Muscle layer of colon (tissue), 2 donors: Measurements from ENCODE around the gene SSH3.

Experiments
- H3K27ac ChIP-seq: one replicate; pipeline ENCODE4 v1.7.0; 2013; ENCODE audit warnings: low read depth, mild to moderate bottlenecking, low read length, moderate library complexity
- H3K27me3 ChIP-seq, 2 donors: one replicate each; pipeline ENCODE4 v1.7.0; 2013; ENCODE audit warnings: low read length in 2 of 2, mild to moderate bottlenecking in 2 of 2; ENCODE audit not compliant: insufficient read depth in 2 of 2, control insufficient read depth in 1 of 2
- H3K36me3 ChIP-seq: one replicate; pipeline ENCODE4 v1.7.0; 2013; ENCODE audit warnings: mild to moderate bottlenecking, low read length; ENCODE audit not compliant: insufficient read depth
- H3K4me1 ChIP-seq: one replicate; pipeline ENCODE4 v1.7.0; 2013; ENCODE audit warnings: mild to moderate bottlenecking, low read length; ENCODE audit not compliant: insufficient read depth
- H3K4me3 ChIP-seq, 2 donors: one replicate each; pipeline ENCODE4 v1.7.0; 2013; ENCODE audit warnings: low read length in 2 of 2, low read depth in 1 of 2, mild to moderate bottlenecking in 1 of 2, moderate library complexity in 1 of 2
- H3K9ac ChIP-seq: one replicate; pipeline ENCODE4 v1.7.0; 2013; ENCODE audit warnings: low read length
- H3K9me3 ChIP-seq: one replicate; pipeline ENCODE4 v1.7.0; 2013; ENCODE audit warnings: mild to moderate bottlenecking, low read length
- donor health status: abdominal sarcoma.
- donor health status: Adenocarcinoma of cecum.

The SSH3 gene

DNA sequence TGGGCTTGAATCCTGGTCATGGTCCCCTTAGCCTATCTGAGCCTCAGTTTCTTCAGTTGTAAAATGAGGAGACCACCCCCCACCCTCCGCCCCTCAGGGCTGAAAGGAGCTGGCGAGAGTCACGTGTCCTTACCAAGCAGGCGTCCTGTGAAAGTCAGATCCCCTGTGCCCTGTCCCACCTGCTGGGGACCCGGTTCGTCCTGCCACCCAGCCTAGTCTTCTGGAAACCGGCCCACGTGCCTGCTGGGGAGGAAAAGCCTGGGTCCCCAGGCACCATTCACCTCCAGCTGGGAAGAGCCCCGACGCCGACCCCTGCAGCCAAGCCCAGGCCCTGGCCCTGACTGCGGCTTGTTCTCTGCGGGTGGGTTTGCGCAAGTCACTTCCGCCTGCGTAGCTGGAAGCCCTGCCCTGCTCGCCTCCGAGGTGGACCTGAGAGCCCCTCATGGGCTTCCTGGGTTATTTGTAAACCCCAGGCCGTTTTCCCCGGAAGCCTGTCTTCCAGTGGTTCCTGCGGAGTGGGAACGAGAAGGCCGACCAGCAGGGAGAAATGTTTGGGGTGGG lies 679 bp upstream of the SSH3 start:
- Histone ChIP-seq H3K9me3 (no peaks in the 10 kb centered on the region), H3K27ac (peak overlapping the region; percentile 82), H3K9ac (no peak overlapping the region), H3K36me3 (peaks cover 34% of the 10 kb centered on the region), H3K27me3 (no peaks in the 10 kb centered on the region), H3K4me3 (peak overlapping the region; percentile 68 to 85), H3K4me1 (peaks cover 17% of the 10 kb centered on the region)

DNA sequence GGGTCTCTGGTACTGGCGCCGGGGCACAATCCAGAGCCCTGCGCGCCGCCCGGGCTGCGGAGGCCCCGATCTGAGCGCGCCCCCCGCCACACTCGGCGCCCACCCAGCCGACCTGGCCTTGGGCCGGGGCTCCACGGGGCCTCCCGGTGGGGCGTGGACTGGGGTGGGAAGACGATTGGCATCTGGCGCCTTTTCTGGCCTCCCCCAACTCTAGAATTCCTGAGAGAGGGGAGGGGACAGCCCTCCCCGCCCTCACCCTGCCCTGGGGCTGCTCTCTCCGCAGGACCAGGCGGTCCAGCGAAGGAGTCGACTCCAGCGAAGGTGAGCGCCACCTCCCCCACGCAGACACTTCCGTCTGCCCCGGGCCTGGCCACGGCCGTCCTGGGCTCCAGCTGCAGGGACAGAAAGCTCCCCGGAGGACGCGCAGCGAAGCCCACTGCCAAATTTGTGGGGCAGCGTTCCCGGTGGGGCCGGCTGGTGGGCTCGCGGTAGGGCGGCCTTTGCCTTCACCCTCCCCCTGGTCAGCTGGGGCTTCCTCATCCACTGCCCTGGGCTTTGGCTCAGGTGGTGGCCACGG lies 593 bp downstream of the SSH3 start:
- peaks cover 30% of the 10 kb centered on the region for H3K36me3 ChIP-seq
- peaks cover 17% of the 10 kb centered on the region for H3K4me1 ChIP-seq
- H3K27ac ChIP-seq: peak overlapping the region; percentile 82
- peak overlapping the region; percentile 68 to 85 for H3K4me3 ChIP-seq
- H3K9me3 ChIP-seq: no peaks in the 10 kb centered on the region
- no peaks in the 10 kb centered on the region for H3K27me3 ChIP-seq
- H3K9ac ChIP-seq: peak overlapping the region; percentile 44

DNA sequence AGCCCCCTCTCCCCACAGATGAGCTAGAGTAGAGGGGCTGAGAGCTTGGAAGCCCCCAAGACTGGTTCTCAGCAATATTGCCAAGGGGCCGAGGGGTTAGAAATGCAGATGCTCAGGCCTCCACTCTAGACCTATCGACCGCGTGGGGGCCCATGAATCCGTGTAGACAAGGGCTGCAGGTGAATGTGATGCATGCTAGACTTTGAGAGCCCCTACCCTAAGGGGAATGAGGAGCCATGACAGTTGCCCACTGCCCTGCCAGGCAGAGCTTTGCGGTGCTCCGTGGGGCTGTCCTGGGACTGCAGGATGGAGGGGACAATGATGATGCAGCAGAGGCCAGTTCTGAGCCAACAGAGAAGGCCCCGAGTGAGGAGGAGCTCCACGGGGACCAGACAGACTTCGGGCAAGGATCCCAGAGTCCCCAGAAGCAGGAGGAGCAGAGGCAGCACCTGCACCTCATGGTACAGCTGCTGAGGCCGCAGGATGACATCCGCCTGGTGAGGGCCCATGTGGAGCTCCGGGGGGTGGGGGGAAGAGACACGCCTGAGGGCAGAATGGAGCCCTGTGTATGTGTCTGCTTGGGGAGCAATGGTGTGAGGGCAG lies 1.3 kb downstream of the SSH3 start:
- Histone ChIP-seq H3K9me3 (no peaks in the 10 kb centered on the region), H3K4me1 (peaks cover 17% of the 10 kb centered on the region), H3K36me3 (peaks cover 23% of the 10 kb centered on the region), H3K9ac (no peak overlapping the region), H3K4me3 (peak overlapping the region; percentile 68 to 85), H3K27me3 (no peaks in the 10 kb centered on the region), H3K27ac (peak overlapping the region; percentile 82)

- Histone ChIP-seq H3K9ac (no peak overlapping the region), H3K4me1 (peaks cover 17% of the 10 kb centered on the region), H3K27me3 (no peaks in the 10 kb centered on the region), H3K4me3 (no peak overlapping the region), H3K36me3 (no peaks in the 10 kb centered on the region), H3K27ac (no peak overlapping the region), H3K9me3 (no peaks in the 10 kb centered on the region)
These were observed 3.6 kb downstream of the SSH3 start for GRCh38 chr11:67306769-67307544.

DNA sequence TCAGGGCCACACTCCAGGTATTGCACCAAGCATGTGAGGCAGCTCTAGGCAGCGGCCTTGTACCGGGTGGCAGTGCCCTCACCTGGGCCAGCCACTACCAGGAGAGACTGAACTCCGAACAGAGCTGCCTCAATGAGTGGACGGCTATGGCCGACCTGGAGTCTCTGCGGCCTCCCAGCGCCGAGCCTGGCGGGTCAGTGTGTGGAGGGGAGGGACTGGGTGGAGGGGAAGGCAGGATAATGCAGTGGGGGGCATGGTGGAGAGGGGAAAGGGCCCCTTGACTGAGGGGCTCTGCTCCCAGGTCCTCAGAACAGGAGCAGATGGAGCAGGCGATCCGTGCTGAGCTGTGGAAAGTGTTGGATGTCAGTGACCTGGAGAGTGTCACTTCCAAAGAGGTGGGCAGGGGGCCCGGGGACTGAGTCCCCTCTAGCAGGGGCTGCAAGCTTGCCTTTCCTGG lies 4.2 kb downstream of the SSH3 start:
- Histone ChIP-seq H3K4me1 (peaks cover 13% of the 10 kb centered on the region), H3K4me3 (no peak overlapping the region), H3K36me3 (no peaks in the 10 kb centered on the region), H3K27me3 (no peaks in the 10 kb centered on the region), H3K27ac (no peak overlapping the region), H3K9me3 (no peaks in the 10 kb centered on the region), H3K9ac (no peak overlapping the region)

DNA sequence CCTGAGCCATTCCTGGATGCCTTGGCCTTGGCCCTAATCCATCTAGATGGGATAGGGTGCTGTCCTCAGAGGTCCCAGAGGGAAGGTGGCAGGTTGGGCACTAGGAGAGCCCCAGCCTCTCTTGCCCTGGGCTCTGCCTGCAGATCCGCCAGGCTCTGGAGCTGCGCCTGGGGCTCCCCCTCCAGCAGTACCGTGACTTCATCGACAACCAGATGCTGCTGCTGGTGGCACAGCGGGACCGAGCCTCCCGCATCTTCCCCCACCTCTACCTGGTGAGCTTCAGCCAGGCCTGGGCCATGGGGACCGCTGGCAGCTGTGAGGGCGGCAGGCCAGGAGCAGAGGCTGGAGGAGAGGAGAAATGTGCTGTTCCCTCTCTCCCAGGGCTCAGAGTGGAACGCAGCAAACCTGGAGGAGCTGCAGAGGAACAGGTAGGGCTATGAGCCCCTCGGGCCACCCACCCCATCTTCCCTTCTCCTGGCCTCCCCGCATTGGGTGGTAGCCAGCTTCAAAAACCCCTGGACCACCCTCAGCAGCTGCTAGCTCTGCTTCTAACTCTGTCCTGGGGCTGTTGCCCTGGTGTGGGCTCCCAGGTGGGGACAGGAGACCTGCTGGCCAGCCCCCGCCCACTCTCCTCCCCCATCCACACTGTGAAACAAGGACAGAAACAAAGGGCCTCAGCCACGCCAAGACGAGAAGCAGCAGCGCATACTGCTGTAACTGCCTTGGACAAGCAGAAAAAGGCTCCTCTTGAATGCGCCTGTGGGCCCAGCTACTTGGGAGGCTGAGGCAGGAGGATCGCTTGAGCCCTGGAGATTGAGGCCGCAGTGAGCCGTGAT lies 4.9 kb downstream of the SSH3 start:
- no peak overlapping the region for H3K27ac ChIP-seq

DNA sequence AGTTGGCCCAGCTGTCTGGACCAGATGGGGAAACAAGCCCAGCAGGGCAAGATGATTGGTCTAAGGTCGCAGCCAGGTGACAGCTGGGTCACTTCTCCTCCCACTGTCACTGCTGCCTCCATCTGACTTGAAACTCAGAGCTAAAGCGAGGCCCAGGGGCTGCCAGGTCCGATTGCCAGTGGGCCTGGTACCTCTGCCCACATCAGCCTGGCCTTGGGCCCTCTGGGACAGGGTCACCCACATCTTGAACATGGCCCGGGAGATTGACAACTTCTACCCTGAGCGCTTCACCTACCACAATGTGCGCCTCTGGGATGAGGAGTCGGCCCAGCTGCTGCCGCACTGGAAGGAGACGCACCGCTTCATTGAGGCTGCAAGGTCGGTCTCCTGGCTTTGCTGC lies 5.8 kb downstream of the SSH3 start:
- H3K36me3 ChIP-seq: no peaks in the 10 kb centered on the region
- no peaks in the 10 kb centered on the region for H3K27me3 ChIP-seq
- H3K9me3 ChIP-seq: no peaks in the 10 kb centered on the region
- no peak overlapping the region for H3K4me3 ChIP-seq
- H3K27ac ChIP-seq: no peak overlapping the region
- H3K4me1 ChIP-seq: peaks cover 8% of the 10 kb centered on the region
- H3K9ac ChIP-seq: no peak overlapping the region

More for the DNA sequence above, 4.9 kb downstream of the SSH3 start:
- no peaks in the 10 kb centered on the region for H3K27me3 ChIP-seq
- H3K4me3 ChIP-seq: no peak overlapping the region
- H3K9me3 ChIP-seq: no peaks in the 10 kb centered on the region
- peaks cover 10% of the 10 kb centered on the region for H3K4me1 ChIP-seq
- H3K36me3 ChIP-seq: no peaks in the 10 kb centered on the region
- no peak overlapping the region for H3K9ac ChIP-seq

- Histone ChIP-seq H3K9me3 (no peaks in the 10 kb centered on the region), H3K27ac (no peak overlapping the region), H3K4me3 (no peak overlapping the region), H3K9ac (no peak overlapping the region), H3K27me3 (no peaks in the 10 kb centered on the region), H3K4me1 (peaks cover 3% of the 10 kb centered on the region), H3K36me3 (no peaks in the 10 kb centered on the region)
These were observed 6.3 kb downstream of the SSH3 start for GRCh38 chr11:67309661-67310061.

DNA sequence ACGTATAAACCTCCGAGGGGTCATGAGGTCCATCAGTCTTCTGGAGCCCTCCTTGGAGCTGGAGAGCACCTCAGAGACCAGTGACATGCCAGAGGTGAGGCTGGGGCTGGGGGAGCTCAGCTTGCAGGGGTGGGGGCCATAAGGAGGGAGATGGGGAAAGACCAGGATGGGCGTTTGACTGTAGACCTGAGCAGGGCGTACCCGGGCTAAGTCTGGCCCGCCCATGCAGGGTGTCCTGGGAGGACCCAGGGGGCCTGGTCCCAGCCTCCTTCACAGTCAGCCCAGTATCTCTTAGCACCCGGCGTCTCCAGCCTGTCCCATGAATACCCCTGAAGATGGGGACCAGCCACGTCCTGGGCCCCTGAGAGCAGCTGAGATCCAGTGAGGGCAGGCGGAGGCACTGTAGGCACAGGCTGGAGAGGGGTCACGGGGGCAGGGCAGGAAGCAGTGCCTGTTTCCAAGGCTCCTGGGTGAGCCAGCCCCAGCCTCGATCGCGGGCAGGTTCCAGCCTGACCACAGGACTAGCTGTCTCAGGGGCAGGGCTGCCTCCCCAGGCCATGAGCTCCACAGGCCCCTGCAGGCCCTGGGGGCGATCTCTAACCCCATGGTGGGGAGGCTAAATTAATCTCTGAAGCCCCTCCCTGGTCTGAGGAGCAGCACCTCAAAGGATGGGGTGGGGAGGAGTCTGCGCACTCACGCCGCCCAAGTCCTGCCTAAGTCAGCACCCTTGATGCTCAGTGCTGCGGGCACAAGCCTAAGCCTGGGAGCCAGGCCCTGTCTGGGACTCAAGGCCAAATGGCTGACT lies 7.1 kb downstream of the SSH3 start:
- H3K4me3 ChIP-seq: no peak overlapping the region
- no peaks in the 10 kb centered on the region for H3K27me3 ChIP-seq
- H3K4me1 ChIP-seq: no peaks in the 10 kb centered on the region
- no peaks in the 10 kb centered on the region for H3K9me3 ChIP-seq
- no peak overlapping the region for H3K9ac ChIP-seq
- H3K27ac ChIP-seq: no peak overlapping the region
- no peaks in the 10 kb centered on the region for H3K36me3 ChIP-seq

DNA sequence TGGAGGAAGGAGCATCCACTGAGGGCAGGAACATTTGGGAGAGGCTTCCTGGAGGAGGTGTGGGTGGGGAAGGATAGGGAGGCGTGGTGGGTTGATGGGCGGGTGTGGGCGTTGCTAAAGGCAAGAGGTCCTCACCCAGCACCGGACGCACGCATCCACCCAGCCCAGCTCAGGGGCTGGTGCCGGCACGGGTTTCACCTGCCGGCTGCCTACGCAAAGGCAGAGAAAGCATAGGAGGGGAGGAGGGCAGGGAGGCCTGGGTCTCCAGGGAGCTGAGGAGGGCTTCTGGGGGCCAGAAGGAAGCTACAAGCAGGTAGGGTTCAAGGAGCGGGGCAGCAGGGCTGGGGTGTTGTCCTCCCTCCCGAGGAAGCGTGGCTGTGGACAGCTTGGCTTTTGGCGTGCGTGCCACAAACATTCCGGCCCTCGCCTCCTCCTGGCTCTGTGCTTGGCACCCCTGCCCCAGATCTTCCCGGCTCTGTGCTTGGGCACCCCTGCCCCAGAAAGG lies 7.8 kb downstream of the SSH3 start:
- Histone ChIP-seq H3K4me3 (no peak overlapping the region), H3K27me3 (no peaks in the 10 kb centered on the region), H3K4me1 (no peaks in the 10 kb centered on the region), H3K9ac (no peak overlapping the region), H3K36me3 (no peaks in the 10 kb centered on the region), H3K27ac (no peak overlapping the region), H3K9me3 (no peaks in the 10 kb centered on the region)
